ENCODE data around the gene TCERG1L. TPM values are rescaled to one million over a fixed set of nuclear protein-coding genes. Genes with fewer than 3 reads are reported as not detected.

The TCERG1L gene
- total RNA-seq, 4 donors from 2014 or later, result 0.12 TPM; not detected in 3

- Histone ChIP-seq H3K4me3 (no peak overlapping the region), H3K27ac (no peak overlapping the region), H3K36me3 (no peaks in the 10 kb centered on the region), H3K4me1 (no peaks in the 10 kb centered on the region), H3K9me3 (peaks cover 0 to 39% (median 2%) of the 10 kb centered on the region in 3 donors), H3K27me3 (peaks cover 37% of the 10 kb centered on the region)
- TF ChIP-seq POLR2AphosphoS5 (IDR thresholded peaks at IDR 0.05), result no peak
- no peak for TF ChIP-seq EP300 (IDR thresholded peaks at IDR 0.05)
- TF ChIP-seq POLR2A (IDR thresholded peaks at IDR 0.05), result no peak
- TF ChIP-seq CTCF (IDR thresholded peaks at IDR 0.05), result no peak
- WGBS, 2 donors (ENCODE audit: low coverage in 1 of 2), result 50 to 63% methylated on average over 3 of the region's 3 CpGs
- ATAC-seq, result no peak
These were observed 11.0 kb downstream of the TCERG1L start for GRCh38 chr10:131300508-131300907.

GRCh38 chr10:131290781-131291180 is 20.7 kb downstream of the TCERG1L start:
- Histone ChIP-seq H3K27me3 (no peaks in the 10 kb centered on the region), H3K4me3 (no peak overlapping the region), H3K27ac (no peak overlapping the region), H3K4me1 (no peaks in the 10 kb centered on the region), H3K36me3 (no peaks in the 10 kb centered on the region), H3K9me3 (peaks cover 0 to 5% (median 0%) of the 10 kb centered on the region in 3 donors)
- 58 to 60% methylated on average over 7 of the region's 7 CpGs for WGBS, 2 donors (ENCODE audit: low coverage in 1 of 2)
- no peak for ATAC-seq
- no peak for TF ChIP-seq CTCF (IDR thresholded peaks at IDR 0.05)
- no peak for TF ChIP-seq POLR2A (IDR thresholded peaks at IDR 0.05)
- no peak for TF ChIP-seq EP300 (IDR thresholded peaks at IDR 0.05)
- no peak for TF ChIP-seq POLR2AphosphoS5 (IDR thresholded peaks at IDR 0.05)

GRCh38 chr10:131288648-131289047 is 22.9 kb downstream of the TCERG1L start:
- no peak overlapping the region for H3K27ac ChIP-seq
- no peak overlapping the region for H3K4me3 ChIP-seq
- H3K36me3 ChIP-seq, result no peaks in the 10 kb centered on the region
- peaks cover 0 to 5% (median 0%) of the 10 kb centered on the region in 3 donors for H3K9me3 ChIP-seq
- H3K4me1 ChIP-seq, result no peaks in the 10 kb centered on the region
- no peak for TF ChIP-seq POLR2A (IDR thresholded peaks at IDR 0.05)
- no peak for TF ChIP-seq CTCF (IDR thresholded peaks at IDR 0.05)
- no peak for TF ChIP-seq POLR2AphosphoS5 (IDR thresholded peaks at IDR 0.05)
- TF ChIP-seq EP300 (IDR thresholded peaks at IDR 0.05), result no peak
- 77 to 92% methylated on average over 2 to 8 of the region's 12 CpGs for WGBS, 2 donors (ENCODE audit: low coverage in 1 of 2)
- H3K27me3 ChIP-seq, result no peaks in the 10 kb centered on the region
- ATAC-seq, result no peak

- no peak for ATAC-seq
- Histone ChIP-seq H3K9me3 (no peaks in the 10 kb centered on the region), H3K36me3 (no peaks in the 10 kb centered on the region), H3K27ac (no peak overlapping the region), H3K4me1 (no peaks in the 10 kb centered on the region), H3K4me3 (no peak overlapping the region), H3K27me3 (peaks cover 19% of the 10 kb centered on the region)
- 73 to 83% methylated on average over 9 of the region's 9 CpGs for WGBS, 2 donors (ENCODE audit: low coverage in 1 of 2)
- TF ChIP-seq POLR2A (IDR thresholded peaks at IDR 0.05), result no peak
- no peak for TF ChIP-seq CTCF (IDR thresholded peaks at IDR 0.05)
- TF ChIP-seq POLR2AphosphoS5 (IDR thresholded peaks at IDR 0.05), result no peak
- no peak for TF ChIP-seq EP300 (IDR thresholded peaks at IDR 0.05)
These were observed 28.6 kb downstream of the TCERG1L start for GRCh38 chr10:131282961-131283360.

- Histone ChIP-seq H3K4me1 (no peaks in the 10 kb centered on the region), H3K4me3 (no peak overlapping the region), H3K36me3 (no peaks in the 10 kb centered on the region), H3K27ac (no peak overlapping the region), H3K27me3 (peaks cover 24% of the 10 kb centered on the region), H3K9me3 (no peaks in the 10 kb centered on the region)
- no peak for ATAC-seq
- TF ChIP-seq POLR2AphosphoS5 (IDR thresholded peaks at IDR 0.05) (no peak), CTCF (IDR thresholded peaks at IDR 0.05) (no peak), POLR2A (IDR thresholded peaks at IDR 0.05) (no peak), EP300 (IDR thresholded peaks at IDR 0.05) (no peak)
- 0% methylated on average over 1 of the region's 1 CpG; no CpG with 5 or more reads in 1 of the 2 donors for WGBS, 2 donors (ENCODE audit: low coverage in 1 of 2)
These were observed 31.4 kb downstream of the TCERG1L start for GRCh38 chr10:131280101-131280500.

Measured in gastroesophageal sphincter (tissue), 4 donors.